PC-9 (cell line): Measurements from ENCODE around the gene NDUFS6. TPM values are rescaled to one million over a fixed set of nuclear protein-coding genes. Genes with fewer than 3 reads are reported as not detected.

Experiments used
- BruUV-seq: library from RNA; stranded (reverse); fragments of 400-500 nt; replicated peaks from 2 replicates; lab custom pipeline; 2021; lab: Mats Ljungman, UMichigan
- CTCF ChIA-PET: fragments of 300-600 bp; sonication (Branson Sonifier 250); formaldehyde crosslinking; loops from one replicate; lab custom pipeline; 2022; ENCODE audit warnings: antibody characterized with exemption; lab: Charles Lee
- POLR2A ChIA-PET: fragments of 300-600 bp; sonication (Branson Sonifier 250); formaldehyde crosslinking; loops from one replicate; lab custom pipeline; 2022; ENCODE audit warnings: antibody characterized with exemption; ENCODE audit not compliant: unreplicated experiment; lab: Charles Lee
- DNase-seq, 2 experiments: peaks; one replicate each; pipeline versions ENCODE4 v3.0.0 to v3.0.0-alpha.2; 2015 to 2022; ENCODE audit warnings: mixed read lengths in 1 of 2
- H2AFZ ChIP-seq: fragments of 200-600 bp; sonication (generic); 2 replicates; pipeline ENCODE4 v1.8.1; 2017; ENCODE audit warnings: antibody characterized with exemption
- H3F3A ChIP-seq: fragments of 200-600 bp; sonication (generic); 2 replicates; pipeline ENCODE4 v1.8.1; 2017; ENCODE audit warnings: antibody characterized with exemption, mild to moderate bottlenecking, low read depth; ENCODE audit not compliant: insufficient read depth
- H3K27ac ChIP-seq: fragments of 200-600 bp; sonication (generic); 2 replicates; pipeline ENCODE4 v1.6.1; 2016; ENCODE audit warnings: mixed run types
- H3K27me3 ChIP-seq: fragments of 200-600 bp; sonication (generic); 2 replicates; pipeline ENCODE4 v1.6.1; 2016; ENCODE audit warnings: low read depth, mixed run types; ENCODE audit not compliant: insufficient read depth
- H3K36me3 ChIP-seq: fragments of 200-600 bp; sonication (generic); 2 replicates; pipeline ENCODE4 v1.6.1; 2016; ENCODE audit warnings: low read depth, mixed run types
- H3K4me1 ChIP-seq: fragments of 200-600 bp; sonication (generic); replicated peaks from 2 replicates; pipeline ENCODE4 v1.6.1; 2016; ENCODE audit warnings: mixed run types; ENCODE audit not compliant: insufficient read depth
- H3K4me2 ChIP-seq: fragments of 200-600 bp; sonication (generic); 2 replicates; pipeline ENCODE4 v1.6.1; 2017; ENCODE audit warnings: mixed run types
- H3K4me3 ChIP-seq: fragments of 200-600 bp; sonication (generic); 2 replicates; pipeline ENCODE4 v1.6.1; 2016; ENCODE audit warnings: mixed run types
- H3K79me2 ChIP-seq: fragments of 200-600 bp; sonication (generic); 2 replicates; pipeline ENCODE4 v1.6.1; 2017; ENCODE audit warnings: low read depth, mixed run types
- H3K9me2 ChIP-seq: fragments of 200-600 bp; sonication (generic); 2 replicates; pipeline ENCODE4 v1.8.1; 2017; ENCODE audit warnings: mild to moderate bottlenecking; ENCODE audit not compliant: insufficient read depth
- H3K9me3 ChIP-seq: fragments of 200-600 bp; sonication (generic); 2 replicates; pipeline ENCODE4 v1.8.1; 2016; ENCODE audit warnings: low read depth; ENCODE audit not compliant: insufficient read depth
- H4K20me1 ChIP-seq: fragments of 200-600 bp; sonication (generic); 2 replicates; pipeline ENCODE4 v1.8.1; 2017; ENCODE audit not compliant: insufficient read depth
- CTCF ChIP-seq: fragments of 200-600 bp; sonication (generic); conservative IDR thresholded peaks from 2 replicates; pipeline ENCODE4 v1.6.1; 2017; ENCODE audit warnings: mixed run types, antibody characterized with exemption, mild to moderate bottlenecking, moderate library complexity
- EZH2 ChIP-seq: fragments of 200-600 bp; sonication (generic); IDR thresholded peaks from 2 replicates; pipeline ENCODE4 v1.8.0; 2017; ENCODE audit warnings: antibody characterized with exemption, low read depth
- intact Hi-C: fragments of 100-400 bp; cut with micrococcal nuclease; formaldehyde crosslinking; loops from one replicate; pipeline ENCODE4 v1.10.0; 2022; ENCODE audit not compliant: unreplicated experiment
- total RNA-seq: library from RNA; stranded (reverse); gene quantifications from 2 replicates; pipeline ENCODE4 v1.2.3, GENCODE V29; 2021

The NDUFS6 gene
- total RNA-seq, 1 experiment from 2014 or later = 153 TPM

GRCh38 chr5:1824109-1824821 lies 23.1 kb downstream of the NDUFS6 start:
- intact Hi-C loops = no loop called here
- CTCF ChIA-PET = no interaction called here
- no peak for TF ChIP-seq CTCF
- no peak for TF ChIP-seq EZH2
- no peak overlapping the region for H3K4me2 ChIP-seq
- no peaks in the 10 kb centered on the region for H3K27me3 ChIP-seq
- no peaks in the 10 kb centered on the region for H3K9me3 ChIP-seq
- no peaks in the 10 kb centered on the region for H3K79me2 ChIP-seq
- H3K4me3 ChIP-seq = no peak overlapping the region
- H3K36me3 ChIP-seq = peaks cover 10% of the 10 kb centered on the region; the same call in 1 of the 2 replicates
- no peaks in the 10 kb centered on the region for H3K4me1 ChIP-seq
- H3F3A ChIP-seq = 0 out of 2 replicates have a peak, but pooled peaks cover 4% of the 10 kb centered on the region
- no peaks in the 10 kb centered on the region for H4K20me1 ChIP-seq
- POLR2A ChIA-PET = no interaction called here
- no peak overlapping the region for H3K27ac ChIP-seq
- no peaks in the 10 kb centered on the region for H3K9me2 ChIP-seq
- no peak for DNase-seq
- no peak overlapping the region for H2AFZ ChIP-seq
- no TSS peak for BruUV-seq

- TF ChIP-seq CTCF (no peak), EZH2 (no peak)
- BruUV-seq = no TSS peak
- H3K9me2 ChIP-seq = no peaks in the 10 kb centered on the region
- no peak overlapping the region for H3K4me3 ChIP-seq
- no peaks in the 10 kb centered on the region for H3K79me2 ChIP-seq
- H3K27me3 ChIP-seq = no peaks in the 10 kb centered on the region
- no peaks in the 10 kb centered on the region for H3F3A ChIP-seq
- intact Hi-C loops = no loop called here
- no peak overlapping the region for H3K4me2 ChIP-seq
- no peak for DNase-seq
- H3K36me3 ChIP-seq = 0 out of 2 replicates have a peak, but pooled peaks cover under 1% of the 10 kb centered on the region
- ChIA-PET CTCF (no interaction called here), POLR2A (no interaction called here)
- H4K20me1 ChIP-seq = no peaks in the 10 kb centered on the region
- no peaks in the 10 kb centered on the region for H3K4me1 ChIP-seq
- H3K9me3 ChIP-seq = no peaks in the 10 kb centered on the region
- H2AFZ ChIP-seq = no peak overlapping the region
- no peak overlapping the region for H3K27ac ChIP-seq
Measured at GRCh38 chr5:1824903-1825841, 24.0 kb downstream of the NDUFS6 start.

- no peaks in the 10 kb centered on the region for H3F3A ChIP-seq
- no peak overlapping the region for H2AFZ ChIP-seq
- no peaks in the 10 kb centered on the region for H3K4me1 ChIP-seq
- H3K36me3 ChIP-seq = no peaks in the 10 kb centered on the region
- CTCF ChIA-PET = interaction anchor here (0.7 kb wide), 1 partner anchor 1472 kb away, joined by 4 read pairs; no protein-coding TSS in a partner anchor
- H3K9me2 ChIP-seq = no peaks in the 10 kb centered on the region
- no peaks in the 10 kb centered on the region for H3K27me3 ChIP-seq
- DNase-seq = no peak
- no TSS peak for BruUV-seq
- H3K4me3 ChIP-seq = no peak overlapping the region
- no peaks in the 10 kb centered on the region for H3K9me3 ChIP-seq
- POLR2A ChIA-PET = no interaction called here
- H3K27ac ChIP-seq = no peak overlapping the region
- H3K79me2 ChIP-seq = no peaks in the 10 kb centered on the region
- H3K4me2 ChIP-seq = no peak overlapping the region
- no peaks in the 10 kb centered on the region for H4K20me1 ChIP-seq
- intact Hi-C loops = no loop called here
- no peak for TF ChIP-seq EZH2
- no peak for TF ChIP-seq CTCF
Measured at GRCh38 chr5:1826235-1826980, 25.2 kb downstream of the NDUFS6 start.
